NCI-H2171 treated with DMSO at 0.1 percent for 48 hours (cell line): Measurements from ENCODE around the gene LMAN2L.
A peak's percentile ranks its signal among the peaks of the same experiment; 100 is the strongest.

ENCODE experiments used
- DNase-seq: peaks from one replicate; lab custom pipeline; 2025; lab: John Stamatoyannopoulos, UW

The LMAN2L gene, protein sequence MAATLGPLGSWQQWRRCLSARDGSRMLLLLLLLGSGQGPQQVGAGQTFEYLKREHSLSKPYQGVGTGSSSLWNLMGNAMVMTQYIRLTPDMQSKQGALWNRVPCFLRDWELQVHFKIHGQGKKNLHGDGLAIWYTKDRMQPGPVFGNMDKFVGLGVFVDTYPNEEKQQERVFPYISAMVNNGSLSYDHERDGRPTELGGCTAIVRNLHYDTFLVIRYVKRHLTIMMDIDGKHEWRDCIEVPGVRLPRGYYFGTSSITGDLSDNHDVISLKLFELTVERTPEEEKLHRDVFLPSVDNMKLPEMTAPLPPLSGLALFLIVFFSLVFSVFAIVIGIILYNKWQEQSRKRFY

DNA sequence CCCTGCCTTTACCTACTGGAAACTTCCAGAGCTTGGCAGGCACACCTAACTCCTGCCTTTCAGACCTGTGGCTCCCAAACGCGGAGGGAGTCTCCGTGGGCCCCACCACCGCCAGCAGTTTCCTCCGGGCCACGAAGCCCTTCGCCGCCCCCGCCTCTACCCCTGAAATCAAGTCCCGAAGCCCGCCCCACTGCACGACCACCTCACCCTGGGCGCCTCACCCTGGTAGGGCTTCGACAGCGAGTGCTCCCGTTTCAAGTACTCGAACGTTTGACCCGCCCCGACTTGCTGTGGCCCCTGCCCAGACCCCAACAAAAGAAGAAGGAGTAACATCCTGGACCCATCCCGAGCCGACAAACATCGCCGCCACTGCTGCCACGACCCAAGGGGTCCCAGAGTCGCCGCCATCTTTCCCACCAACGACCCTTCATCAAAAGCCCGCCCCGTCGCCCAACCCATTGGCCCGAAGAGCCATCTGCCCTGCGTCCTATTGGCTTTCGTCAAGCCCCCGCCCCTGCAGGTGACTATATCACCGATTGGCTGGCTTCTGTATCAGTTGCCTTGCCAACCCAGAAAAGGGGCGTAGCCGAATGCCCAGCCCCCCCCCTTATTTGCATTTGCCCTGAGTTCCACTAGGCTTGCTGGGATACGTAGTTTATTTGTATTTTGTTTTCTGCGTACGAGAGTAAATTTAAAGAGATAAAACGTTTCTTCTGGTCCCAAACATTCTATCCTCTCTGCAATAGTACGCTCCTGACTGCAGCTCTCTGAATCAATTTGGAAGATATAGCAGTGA is at the start of gene LMAN2L:
LMAN2L (minus strand) TSS at position 432 of the 796 bp plus-strand sequence; CDS start at position 408, 24 bp downstream.
- DNase-seq = peak; percentile 97

DNA sequence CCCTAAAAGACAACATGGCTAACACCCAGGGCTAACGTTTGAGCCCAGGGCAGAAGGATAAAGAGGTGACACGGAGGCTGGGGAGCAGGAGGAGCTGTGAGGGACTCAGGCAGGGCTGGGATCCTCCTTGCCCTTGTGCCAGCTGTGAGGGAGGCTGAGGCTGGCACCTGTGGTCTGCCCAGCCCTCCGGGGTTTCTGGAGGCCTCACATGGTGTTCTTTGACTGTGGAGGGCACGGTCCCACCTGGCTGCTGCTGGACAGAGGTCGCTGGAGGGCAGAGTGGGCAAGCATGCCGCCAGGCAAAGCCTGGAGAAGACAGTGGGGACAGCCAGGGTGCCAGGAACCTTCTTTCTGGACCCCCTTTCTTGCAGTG is 49.4 kb upstream of the LMAN2L start:
- no peak for DNase-seq

DNA sequence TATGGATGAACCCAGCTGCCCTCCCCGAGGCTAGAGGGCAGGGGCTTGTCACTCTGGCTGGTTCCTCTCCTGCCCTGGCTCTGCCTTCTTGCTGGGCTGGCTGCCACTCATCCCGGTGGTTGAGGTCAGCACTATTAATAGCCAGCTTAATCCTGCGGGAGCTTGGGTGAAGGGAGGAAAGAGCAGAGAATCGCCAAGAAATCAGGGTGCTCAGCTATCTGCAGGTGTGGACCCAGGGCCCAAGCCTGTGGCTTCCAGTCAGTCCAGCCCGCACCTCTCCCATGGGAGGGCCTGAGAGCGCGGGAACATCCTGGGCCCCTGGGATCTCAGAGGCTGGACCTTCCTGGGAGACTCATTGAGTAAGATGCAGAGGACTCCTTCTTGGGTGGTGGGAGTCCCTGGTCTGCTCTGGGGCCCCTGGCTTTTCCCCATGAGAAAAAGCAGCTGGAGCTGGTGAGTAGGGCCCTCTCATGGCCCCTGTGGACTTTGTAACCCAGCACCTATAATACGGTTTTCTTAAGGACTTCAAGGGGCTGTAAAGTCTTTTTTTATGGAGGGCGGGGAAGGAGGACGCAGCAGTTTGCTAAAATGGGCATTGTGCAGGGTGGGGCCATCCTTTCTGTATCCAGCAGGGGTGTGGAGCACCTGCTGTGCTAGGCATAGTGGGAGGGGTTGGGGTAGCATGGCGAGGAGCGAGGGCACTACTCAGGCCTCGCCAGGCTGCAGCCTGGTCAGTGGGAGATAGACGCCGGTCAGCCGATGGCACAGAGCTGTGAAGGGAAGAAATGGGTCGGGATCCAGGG is 48.8 kb upstream of the LMAN2L start:
- DNase-seq = no peak

DNA sequence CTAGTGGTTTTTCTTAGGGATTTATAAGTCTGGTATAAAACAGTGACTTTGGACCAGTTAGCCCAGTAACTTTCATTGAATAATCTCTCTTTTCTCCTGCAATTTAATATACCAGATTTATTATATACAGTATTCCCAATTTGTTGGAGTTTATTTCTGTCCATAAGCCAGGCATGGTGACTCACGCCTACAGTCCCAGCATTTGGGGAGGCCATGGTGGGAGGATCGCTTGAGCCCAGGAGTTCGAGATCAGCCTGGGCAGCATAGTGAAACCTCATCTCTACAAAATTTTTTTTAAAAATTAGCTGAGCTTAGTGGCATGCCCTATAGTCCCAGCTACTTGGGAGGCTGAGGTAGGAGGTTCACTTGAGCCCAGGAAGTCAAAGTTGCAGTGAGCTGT is 47.5 kb upstream of the LMAN2L start:
- DNase-seq = no peak

DNA sequence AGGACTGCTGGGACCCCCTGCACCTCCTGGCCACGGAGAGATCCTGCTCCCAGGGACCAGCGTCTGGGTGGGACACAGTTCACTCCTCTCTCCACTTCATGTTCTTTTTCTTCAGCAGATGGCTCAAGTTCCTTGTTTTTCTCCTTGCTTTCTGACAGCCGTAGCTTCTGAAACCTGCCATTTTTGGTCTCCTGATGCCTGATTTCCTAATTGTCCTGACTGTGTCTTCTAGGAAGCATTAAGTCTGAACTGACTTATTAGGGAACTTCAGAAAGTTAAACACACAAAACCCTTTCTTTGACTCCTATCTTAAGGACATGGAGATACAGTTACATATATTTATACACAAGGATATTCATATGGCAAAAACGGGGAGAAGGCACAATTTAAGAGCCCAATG is 43.5 kb upstream of the LMAN2L start:
- DNase-seq = no peak

DNA sequence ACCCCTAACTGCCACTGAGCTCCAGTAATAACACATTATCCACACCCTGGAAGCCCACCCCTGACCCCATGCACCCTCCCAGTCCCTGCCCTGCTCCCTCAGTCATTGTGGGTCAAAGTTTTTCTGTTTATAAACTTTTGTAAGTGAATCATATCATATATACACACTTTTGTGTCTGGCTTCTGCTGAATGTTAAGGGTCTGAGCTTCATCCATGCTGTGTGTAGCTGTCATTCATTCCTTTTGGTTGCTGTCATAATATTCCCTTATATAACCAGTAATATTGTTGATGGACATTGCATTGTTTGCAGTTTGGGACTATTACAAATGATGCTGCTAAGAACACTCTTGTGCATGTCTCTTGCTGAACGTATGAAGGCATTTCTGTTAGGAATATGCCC is 35.3 kb upstream of the LMAN2L start:
- DNase-seq = no peak

DNA sequence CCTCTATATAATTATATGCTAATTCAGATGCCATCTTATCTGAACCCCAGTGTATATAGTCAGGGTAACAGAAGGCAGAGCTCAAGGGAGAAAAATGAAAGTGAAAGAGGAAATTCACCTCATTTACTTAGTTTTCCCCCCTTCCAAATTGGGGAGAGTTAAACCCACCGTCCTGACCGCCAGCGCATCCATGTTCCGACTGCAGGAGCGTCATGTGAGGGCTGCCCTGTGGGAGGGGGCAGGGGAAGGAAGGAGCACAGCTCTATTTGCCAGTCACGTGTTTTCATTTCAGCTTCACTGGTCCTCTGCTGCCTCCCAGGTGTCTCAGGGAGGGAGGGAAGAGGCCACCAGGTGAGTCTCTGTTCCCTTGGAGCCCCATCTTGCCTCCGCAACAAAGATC is 34.1 kb upstream of the LMAN2L start:
- DNase-seq = peak; percentile 81

DNA sequence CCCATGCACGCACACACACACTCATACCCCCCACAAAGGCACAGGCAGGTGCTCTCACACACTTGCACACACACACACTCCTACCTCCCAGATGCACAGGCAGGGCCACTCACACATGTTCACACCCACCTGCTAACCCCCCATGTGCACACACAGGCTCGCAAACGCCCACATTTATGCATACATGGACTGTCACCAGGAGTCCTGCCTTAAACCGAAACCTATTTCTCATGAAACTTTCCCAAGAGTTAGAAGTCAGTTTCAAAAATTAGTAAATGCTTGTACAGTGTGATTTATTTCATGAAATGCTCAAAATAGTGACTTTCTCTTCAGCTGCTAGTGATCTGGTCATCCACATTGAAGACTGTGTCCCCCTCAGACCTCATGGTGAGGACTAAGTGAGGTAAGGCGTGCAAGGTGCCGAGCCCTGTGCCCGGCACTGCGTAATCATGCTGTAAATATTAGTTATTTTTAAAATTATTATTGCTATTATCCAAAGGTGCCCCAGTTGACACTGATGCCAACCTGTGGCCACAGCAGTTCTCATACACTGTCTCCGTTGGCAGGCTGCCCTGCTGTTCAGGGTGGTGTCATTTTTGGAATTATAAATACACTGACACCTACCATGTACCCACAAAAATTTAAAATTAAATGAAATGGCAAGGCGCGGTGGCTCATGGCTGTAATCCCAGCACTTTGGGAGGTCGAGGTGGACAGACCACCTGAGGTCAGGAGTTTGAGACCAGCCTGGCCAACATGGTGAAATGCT is 33.2 kb upstream of the LMAN2L start:
- DNase-seq = no peak

DNA sequence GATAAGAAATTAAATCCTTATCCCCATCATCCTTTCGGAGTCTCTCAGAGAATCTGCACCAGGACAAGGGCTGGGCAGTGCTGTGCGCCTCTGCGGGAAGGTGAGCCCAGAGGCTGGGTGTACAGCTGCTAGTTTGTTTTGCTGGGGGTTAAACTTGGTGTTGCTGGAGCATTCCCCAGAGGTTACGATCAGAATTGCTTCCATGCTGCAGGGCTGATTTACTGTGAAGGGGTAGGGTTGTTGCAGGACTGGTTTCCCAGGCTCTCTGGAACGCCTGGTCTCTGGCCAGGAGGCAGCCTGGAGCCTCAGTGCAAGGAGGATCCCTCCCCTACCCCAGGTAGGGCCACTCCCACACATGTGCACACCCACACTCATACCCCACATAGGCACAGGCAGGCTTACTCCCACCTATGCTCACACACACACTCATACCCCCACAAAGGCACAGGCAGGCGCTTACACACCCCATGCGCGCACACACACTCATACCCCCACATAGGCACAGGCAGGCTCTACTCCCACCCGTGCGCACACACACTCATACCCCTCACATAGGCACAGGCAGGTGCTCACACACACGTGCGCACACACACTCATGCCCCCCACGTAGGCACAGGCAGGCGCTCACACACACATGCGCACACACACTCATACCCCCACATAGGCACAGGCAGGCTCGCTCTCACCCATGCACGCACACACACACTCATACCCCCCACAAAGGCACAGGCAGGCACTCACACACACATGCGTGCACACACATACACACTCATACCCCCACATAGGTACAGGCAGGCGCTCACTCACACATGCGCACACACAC is 32.1 kb upstream of the LMAN2L start:
- peak; percentile 50 for DNase-seq

DNA sequence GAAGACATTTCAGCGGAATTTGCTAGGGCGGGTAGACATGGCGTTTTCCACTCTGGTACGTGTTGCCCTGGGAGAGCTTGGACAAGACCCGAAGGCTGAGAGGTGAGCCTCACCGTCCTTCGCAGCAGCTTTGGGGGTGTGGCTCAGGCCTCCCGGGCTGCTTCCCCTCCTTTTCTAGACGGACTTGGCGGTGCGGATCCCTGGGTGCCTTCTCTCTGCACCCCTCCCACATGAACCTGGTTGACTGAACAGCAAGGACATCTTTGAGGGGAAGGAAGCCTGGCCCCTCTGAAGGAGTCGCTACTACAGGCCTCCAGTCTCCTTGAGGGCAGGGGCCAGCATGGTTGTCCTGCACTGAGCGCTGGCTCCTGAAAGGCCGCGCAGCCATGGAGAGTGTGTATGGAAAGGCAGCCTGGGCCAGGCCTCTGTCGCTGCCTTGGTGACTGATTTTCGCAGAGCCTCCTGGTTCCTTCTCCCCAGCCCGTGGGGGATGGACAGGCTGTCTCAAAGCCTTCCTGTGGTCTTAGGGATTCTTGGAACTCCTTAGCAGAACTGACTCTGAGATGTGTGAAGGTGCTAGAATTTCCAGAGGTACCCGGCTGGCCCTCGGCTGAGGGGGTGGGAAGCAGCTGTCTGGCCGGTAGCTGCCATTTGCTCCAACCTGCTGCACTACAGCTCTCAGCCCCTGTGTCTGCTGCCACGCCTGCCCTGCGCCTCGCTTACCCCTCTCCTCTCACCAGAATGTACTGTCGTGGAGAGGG is 30.8 kb upstream of the LMAN2L start:
- DNase-seq = no peak

DNA sequence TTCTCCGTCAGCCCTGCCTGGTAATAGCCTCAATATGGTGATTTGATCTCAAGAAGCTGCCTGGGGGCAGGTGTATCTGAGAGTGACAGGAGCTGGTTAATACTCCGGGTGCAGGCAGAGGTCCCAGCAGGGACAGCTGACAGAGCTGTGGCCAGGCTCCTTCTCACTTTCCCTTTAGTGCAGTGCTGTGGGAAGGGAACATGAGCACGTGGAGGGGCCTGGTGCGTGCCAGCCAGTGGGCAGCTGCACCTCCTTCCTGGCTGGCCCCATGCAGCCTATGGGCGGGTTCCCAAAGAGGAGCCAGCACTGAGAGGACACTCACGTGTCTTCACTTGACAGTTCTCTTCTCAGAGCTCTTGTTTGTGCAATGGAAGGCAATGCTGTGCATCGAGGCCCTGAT is 29.9 kb upstream of the LMAN2L start:
- DNase-seq = no peak

DNA sequence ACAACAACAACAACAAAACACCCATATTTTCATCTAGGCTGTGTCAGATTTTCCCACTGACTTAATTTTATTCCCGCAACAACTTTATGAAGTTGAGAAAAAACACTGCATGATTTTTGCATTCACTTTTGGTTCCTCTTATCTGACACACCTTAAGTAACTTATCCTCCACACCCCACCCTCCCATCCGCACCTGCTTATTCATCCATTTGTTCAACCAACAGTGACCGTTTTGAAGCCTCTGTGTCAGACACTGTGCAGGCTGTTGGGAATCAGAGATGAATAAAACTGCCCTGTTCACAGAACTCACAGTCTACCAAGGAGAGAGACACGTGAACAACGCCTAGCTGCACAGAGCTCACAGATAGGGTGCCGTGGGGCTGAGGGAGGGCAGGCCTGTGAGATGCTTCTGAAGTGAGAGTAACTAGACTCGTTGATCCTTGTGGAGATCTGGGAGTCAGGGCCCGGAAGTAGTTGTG is 28.3 kb upstream of the LMAN2L start:
- no peak for DNase-seq

DNA sequence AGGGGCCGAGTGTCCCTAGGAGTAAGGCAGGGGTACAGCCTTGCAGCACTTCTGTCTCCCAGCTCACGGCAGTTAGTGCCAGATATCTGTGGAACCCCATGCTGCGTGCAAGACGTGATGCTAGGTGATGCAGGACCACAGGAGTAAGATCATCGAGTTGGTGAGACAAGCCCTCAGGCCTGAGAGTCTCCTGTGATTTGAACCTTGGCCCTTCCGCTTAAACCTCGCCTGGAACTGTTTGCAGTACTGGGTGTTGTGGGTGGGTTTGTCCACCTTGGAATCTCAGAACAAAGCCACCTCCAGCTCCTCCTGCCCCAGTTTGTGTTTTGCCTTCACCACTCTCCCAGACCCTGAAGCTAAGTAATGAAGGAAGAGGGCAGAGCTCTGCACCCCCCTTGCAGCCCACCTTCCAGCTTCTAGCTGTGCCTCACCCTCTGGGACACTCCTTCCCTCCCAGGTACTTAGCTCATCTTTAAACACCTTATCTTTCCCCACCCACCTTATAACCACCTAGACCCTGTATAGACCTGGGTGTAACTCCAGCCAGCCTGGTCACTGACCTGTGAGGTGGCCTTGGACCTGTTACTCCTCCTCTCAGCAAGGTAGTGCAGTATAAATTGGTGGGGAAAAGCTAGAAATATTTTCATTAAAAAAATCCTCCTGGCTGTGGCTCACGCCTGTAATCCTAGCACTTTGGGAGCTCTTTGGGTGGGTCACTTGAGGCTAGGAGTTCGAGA is 27.4 kb upstream of the LMAN2L start:
- no peak for DNase-seq

DNA sequence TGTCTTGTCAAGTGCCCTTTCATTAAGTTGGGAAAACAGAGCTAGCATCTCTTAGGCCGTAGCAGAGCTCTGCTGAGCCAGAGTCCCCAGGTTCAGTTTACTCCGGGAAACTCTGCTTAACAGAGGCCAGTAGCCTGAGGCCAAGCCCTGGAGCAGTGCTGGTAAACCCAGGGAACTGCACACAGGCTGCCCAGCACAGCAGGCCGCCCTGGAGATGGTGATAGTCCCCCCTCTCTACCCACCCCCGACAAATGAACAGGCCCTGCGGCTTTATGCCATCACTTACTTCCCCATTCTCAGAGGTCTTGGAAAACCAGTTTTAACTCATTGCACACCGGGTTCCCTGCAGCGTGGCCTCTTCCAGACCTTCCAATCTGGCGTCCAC is 24.4 kb upstream of the LMAN2L start:
- no peak for DNase-seq

DNA sequence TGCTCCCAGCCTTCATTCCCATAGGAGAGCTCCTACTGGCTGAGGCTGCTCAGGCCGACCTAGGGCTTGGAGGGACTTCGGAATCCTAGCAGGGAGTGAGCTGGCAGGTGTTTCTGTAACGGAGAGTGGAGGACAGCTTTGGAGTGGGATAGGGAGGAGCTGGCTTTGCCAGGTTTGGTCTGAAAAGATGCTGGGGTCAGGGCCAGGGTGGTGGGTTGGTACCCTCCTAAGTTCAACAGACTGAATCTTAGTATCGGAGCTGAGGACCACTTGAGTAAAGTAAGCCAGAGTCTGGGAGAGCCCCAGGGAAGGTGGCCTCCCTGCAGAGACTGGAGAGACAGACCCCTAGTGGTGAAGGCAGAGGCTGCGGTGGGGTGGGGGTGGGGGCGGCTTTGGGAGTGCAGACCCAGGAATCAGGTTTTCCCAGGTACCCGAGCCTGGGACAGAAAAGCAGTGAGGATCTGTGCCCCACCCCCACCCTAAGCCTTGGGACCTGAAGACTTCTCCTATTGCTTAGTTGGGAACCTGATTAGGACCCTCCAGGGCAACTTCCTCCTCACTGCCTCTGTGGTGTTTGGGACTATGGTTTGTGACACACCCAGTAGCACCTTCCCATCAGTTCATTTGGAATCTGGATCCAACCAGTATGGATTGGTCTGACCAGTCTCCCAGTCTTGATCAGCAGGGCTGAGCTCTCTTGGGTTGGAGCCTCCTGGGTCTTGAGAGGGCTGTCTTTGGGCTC is 23.8 kb upstream of the LMAN2L start:
- peak; percentile 36 for DNase-seq

DNA sequence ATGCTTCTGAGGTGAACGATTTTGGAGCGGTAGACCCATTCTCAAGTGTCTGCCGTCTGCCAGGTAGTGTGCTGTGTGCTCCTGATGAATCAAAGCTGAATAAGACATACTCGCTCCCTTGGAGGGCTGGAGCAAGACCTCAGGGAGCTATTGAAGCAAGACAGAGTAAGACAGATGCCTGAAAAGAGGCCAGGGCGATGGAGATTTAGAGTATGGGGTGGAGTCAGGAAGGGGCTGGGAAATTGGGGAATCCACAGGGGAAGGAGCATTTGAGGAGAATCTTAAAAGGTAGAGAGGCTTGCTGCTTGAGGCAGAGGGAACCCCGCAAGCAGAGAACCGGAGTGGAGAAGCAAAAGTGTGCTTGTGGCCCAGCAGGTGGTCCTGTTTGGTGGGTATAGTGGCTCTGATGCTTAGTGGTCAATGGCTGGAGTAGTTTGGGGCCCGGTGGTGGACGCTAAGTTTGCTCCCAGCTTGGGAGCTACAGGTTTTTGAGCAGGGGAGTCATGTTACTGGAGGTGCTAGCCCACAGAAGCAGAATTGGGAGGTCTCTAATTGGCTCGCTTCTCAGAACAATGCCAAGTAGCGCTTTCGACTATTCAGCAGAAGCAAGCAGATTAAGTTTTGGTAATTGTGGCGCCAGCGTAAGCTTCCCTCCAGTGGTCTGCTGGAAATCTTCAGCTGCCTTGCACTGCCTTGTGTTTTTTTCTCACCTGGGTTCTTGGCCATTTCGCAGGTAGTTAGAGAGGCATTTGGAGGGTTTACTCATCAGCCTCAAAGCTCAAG is 22.9 kb upstream of the LMAN2L start:
- DNase-seq = peak; percentile 80

DNA sequence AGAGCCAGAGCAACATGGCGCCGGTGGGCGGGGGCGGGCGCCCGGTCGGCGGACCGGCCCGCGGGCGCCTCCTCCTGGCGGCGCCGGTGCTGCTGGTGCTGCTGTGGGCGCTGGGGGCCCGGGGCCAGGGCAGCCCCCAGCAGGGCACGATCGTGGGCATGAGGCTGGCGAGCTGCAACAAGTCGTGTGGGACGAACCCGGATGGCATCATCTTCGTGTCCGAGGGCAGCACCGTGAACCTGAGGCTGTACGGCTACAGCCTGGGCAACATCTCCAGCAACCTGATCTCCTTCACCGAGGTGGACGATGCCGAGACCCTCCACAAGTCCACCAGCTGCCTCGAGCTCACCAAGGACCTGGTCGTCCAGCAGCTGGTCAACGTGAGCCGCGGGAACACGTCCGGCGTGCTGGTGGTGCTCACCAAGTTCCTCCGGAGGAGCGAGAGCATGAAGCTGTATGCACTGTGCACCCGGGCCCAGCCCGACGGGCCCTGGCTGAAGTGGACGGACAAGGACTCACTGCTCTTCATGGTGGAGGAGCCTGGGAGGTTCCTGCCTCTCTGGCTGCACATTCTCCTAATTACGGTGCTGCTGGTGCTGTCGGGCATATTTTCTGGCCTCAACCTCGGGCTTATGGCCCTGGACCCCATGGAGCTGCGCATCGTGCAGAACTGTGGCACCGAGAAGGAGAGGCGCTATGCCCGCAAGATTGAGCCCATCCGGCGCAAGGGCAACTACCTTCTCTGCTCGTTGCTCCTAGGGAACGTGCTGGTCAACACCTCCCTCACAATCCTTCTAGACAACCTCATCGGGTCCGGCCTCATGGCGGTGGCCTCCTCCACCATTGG is 21.3 kb upstream of the LMAN2L start:
- no peak for DNase-seq
